HG02798 (cell line): ENCODE results near the gene WDR37.
"Not testable (repeated sequence)": the region's sequence is repeated elsewhere in the genome, so short reads cannot be mapped to it uniquely, and the experiment has no call there.

Experiments
- ATAC-seq: cut with Tn5 transposase; IDR thresholded peaks from one replicate; pipeline ENCODE4 v1.9.1; 2021; ENCODE audit warnings: mild to moderate bottlenecking; ENCODE audit not compliant: unreplicated experiment, poor library complexity

WDR37 gene

GRCh38 chr10:1149793-1150637 lies 93.8 kb downstream of the WDR37 start:
- ATAC-seq: no peak

- ATAC-seq: no peak
Measured at GRCh38 chr10:1150638-1150955, 94.4 kb downstream of the WDR37 start.

- no peak for ATAC-seq
Measured at GRCh38 chr10:1151076-1152033, 95.2 kb downstream of the WDR37 start.

- no peak for ATAC-seq
Measured at GRCh38 chr10:1152386-1153250, 96.4 kb downstream of the WDR37 start.

- no peak for ATAC-seq
Measured at GRCh38 chr10:1153251-1153763, 97.1 kb downstream of the WDR37 start.

GRCh38 chr10:1153805-1154351 lies 97.7 kb downstream of the WDR37 start:
- no peak for ATAC-seq

- no peak for ATAC-seq
Measured at GRCh38 chr10:1154531-1155295, 98.5 kb downstream of the WDR37 start.

GRCh38 chr10:1155791-1156615 lies 99.8 kb downstream of the WDR37 start:
- no peak for ATAC-seq

- no peak for ATAC-seq
Measured at GRCh38 chr10:1156616-1156886, 100.4 kb downstream of the WDR37 start.

GRCh38 chr10:1156921-1157614 lies 100.9 kb downstream of the WDR37 start:
- no peak for ATAC-seq

- no peak for ATAC-seq
Measured at GRCh38 chr10:1157615-1157933, 101.4 kb downstream of the WDR37 start.

GRCh38 chr10:1158066-1158465 lies 101.9 kb downstream of the WDR37 start:
- ATAC-seq: no peak

- not testable (repeated sequence) for ATAC-seq
Measured at GRCh38 chr10:1158536-1158935, 102.4 kb downstream of the WDR37 start.

- ATAC-seq: no peak
Measured at GRCh38 chr10:1159131-1160061, 103.2 kb downstream of the WDR37 start.

GRCh38 chr10:1160561-1161314 lies 104.6 kb downstream of the WDR37 start:
- peak; percentile 18 for ATAC-seq

GRCh38 chr10:1161315-1161673 lies 105.1 kb downstream of the WDR37 start:
- peak; percentile 55 for ATAC-seq
